NCI-H2227 treated with DMSO at 0.1 percent for 48 hours (cell line): ENCODE measurements around the gene C6orf58.
"Not testable (repeated sequence)": the region's sequence is repeated elsewhere in the genome, so short reads cannot be mapped to it uniquely, and the experiment has no call there.

Experiments used
- DNase-seq: peaks from one replicate; lab custom pipeline; 2025; lab: John Stamatoyannopoulos, UW

The C6orf58 gene

DNA sequence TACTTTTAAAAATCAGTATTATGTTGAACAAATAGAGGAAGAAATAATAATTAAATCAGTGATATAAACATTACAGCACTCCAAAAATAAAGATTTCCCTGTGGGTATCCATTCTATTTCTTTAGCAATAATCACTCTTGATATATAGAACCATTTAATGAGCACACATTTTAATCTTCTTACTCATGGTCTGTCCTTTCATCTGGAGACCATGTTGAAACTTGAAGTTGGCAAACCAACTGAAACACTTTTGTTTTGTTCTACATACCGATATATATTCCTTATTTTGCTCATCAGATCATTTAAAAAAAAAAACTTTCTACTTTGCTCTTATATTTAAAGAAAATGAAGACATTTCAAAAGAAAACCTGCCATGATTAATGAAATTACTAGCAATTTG, 13.4 kb downstream of the C6orf58 start:
- no peak for DNase-seq

DNA sequence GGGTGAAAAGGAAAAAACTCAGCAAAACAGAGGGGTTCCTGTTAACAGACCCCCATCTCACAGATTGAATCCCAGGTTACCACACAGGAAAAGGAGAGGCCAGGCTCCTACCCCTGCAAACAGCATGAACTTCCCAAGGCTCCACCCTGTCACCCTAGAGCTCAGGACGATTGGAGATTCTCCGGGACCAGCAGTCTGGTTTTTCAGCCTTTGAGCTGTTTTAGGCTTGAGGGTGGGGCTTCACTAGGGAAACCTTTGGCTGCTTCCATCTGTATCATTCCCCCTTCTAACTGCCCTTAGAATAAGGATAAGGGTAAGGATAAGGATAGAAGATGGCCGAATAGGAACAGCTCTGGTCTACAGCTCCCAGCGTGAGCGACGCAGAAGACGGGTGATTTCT, 16.0 kb downstream of the C6orf58 start:
- no peak for DNase-seq

DNA sequence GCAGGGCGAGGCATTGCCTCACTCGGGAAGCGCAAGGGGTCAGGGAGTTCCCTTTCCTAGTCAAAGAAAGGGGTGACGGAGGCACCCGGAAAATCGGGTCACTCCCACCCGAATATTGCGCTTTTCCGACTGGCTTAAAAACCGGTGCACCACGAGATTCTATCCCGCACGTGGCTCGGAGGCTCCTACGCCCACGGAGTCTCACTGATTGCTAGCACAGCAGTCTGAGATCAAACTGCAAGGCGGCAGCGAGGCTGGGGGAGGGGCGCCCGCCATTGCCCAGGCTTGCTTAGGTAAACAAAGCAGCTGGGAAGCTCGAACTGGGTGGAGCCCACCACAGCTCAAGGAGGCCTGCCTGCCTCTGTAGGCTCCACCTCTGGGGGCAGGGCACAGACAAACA, 16.5 kb downstream of the C6orf58 start:
- not testable (repeated sequence) for DNase-seq

DNA sequence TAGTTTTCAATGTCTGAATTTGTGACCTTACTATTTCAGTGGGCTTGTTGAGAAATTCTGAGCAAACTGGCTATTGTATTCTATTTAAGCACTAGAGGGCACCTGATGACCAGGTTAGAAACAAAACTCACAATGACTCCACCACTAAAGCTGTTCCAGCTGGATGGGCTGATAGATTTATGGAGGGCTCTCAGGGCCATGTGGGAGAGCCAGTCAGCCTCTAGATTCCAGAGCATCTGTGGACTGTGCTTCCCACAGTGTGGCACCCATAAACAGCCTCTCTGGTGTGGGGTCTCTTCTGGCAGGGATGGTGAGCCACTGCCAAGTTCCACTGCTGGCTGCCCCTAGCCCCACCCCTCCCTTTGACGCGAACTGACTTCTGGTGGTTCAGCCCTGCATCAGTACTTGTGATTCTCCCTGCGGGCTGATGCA, 29.2 kb downstream of the C6orf58 start:
- DNase-seq, result peak; percentile 28

DNA sequence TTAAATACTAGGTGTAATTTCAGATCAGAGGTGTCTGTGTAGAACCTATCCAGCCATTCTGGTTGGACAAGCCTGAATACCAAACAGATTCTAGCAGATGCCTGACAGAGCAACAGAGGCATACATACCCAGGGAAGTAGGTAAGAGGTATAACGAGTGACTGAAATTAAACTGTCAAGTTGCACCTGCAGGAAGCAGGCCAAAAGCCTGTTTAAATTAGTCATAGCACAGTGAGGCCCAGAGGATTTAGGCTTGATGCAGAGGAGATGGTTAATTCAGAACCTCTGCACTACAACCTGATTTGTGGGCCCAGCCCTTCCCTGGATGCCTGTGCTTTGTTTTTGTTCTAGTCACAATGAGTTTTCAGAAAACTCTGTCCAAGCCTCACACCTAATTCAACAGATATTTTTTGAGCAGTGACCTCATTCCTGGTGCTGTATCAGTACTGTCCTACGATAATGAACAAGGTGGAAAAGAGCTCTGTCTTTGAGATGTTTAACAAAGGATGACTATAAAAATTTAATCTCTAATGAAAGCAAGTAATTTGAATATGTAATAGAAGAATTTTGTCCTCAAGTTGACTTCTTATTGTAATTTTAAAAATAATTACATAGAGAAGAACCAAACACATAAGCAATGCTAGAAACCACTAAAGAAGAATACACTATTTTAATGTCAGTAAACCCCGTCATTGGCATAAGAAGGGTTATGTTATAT, 31.7 kb downstream of the C6orf58 start:
- DNase-seq, result no peak

DNA sequence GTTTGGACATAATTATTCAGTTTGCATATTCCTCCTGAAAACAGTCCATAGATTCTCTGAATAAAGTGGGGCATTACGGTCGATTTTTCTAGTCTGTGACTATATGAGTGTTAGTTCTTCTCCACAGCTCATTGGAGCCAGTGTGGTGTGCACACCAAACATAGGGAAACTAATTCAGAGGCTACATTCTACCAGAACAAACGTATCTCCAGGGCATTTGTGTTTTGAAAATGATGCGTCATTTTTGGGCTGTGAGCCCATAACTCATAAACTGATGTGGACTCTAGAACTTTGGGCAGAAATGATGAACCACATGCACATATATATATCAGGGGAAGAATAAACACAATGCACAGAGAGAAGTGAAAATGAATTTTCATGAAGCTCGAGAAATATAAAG, 41.8 kb downstream of the C6orf58 start:
- no peak for DNase-seq

DNA sequence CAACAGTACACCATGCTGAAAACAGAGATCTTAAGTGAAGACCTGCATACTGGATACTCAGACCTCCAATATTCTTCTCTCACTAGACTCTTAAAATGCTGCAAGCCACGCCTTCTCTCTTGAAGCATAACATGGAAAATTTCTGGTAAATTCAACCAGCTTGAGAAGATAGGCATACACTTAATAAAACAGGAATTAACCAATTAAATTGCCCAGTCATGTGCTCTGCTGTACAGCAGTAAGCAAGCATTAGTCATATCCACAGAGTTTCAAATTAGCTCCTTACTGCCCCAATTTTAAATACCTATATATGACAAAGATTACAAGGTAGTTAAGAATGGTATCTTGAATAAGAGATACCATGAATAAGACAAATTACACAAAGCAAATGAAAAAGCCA, 53.8 kb downstream of the C6orf58 start:
- no peak for DNase-seq

DNA sequence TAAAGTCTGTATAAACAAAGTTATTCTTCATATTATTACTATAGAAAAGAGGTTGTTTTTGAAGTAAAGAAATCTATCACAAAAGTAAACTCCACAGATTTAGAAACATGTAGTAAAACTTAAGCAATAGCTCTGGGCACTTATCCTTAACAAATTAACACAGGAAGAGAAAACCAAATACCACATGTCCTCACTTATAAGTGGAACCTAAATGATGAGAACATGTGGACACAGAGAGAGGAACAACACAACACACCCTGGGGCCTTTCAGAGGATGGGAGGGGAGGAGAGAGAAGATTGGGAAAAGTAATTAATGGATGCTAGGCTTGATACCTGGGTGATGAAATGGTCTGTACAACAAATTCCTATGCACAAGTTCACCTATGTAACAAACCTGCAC, 57.2 kb downstream of the C6orf58 start:
- no peak for DNase-seq

DNA sequence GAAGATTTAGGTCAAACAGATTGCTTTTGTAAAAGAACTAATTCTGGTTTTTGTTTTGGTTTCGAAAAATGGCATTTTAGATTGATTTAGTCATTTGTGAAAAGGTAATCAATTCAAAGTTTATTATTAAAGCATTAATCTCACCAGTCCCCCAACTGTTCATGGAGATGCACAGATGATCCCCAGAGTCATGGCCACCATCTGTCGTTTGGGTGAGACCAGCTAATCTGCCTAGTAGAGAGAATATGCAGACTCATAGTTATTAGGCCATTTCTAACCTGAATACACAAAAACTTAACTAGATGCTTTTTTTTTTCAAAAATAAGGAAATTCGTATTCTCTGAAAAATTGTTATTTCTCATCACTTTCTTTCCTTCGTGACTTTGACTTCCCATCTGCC, 58.1 kb downstream of the C6orf58 start:
- no peak for DNase-seq

DNA sequence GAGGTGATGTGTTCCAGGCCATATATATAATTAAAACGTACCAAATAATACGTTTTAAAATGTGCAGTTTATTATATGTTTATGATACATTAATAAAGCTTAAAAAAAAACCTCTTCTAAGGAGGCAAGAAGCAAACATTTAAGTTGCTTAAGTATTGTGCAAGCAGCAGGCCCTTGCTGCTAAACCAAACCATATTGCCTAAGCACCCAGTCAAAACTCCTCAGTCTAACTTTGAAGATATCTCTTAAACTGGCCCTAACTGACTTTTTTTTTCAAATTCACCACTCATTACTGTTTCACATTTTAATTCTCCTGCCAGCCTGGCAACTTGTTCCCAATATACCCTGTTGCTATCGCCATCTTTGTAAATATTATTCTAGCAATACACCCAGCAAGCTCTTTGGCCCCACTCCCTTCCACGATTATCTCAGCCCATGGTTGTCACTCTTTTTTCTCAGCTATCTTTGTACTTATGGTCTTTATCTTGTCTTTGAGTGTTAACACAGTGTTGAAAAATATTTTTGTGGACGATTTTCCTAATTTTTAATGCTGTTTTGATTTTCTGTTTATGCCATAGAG, 60.9 kb downstream of the C6orf58 start:
- DNase-seq, result no peak
